ENCODE measurements around the gene FHOD3.

DNA sequence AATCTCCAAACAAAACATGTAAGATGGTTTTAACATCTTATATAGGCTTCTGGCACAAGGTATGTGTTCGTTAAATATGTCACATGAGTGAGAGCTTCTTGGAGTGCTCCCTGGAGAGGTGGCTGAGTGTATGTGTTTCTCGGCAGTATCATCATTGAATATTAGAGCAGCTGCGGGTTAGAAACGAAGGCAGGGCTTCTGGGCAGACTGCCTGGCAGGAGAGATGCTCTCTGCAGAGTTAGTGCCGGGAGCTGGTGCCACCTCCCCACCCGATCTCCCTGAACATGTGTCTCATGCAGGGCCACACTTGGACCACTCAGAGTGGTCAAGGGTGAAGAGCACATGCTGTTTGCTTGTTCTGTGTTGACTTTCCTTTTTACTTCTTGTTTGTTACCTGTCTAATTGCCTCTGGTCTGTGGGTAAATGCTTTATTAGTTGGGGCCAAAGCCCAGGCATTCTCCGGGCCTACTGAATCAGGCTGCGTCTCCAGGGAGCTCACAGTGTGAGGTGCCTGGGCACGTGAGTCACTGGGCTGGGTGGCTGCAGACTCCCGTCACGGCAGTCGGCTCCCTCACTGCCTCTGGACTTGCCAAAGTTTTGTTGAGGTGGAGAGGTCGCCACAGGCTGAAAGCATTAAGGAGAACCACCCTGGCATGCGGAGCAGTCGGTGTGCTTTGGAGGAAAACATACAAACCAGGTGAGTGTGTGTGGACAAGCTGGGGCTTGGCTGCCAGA lies 246.6 kb downstream of the FHOD3 start:
- TF ChIP-seq, protein P1, sequence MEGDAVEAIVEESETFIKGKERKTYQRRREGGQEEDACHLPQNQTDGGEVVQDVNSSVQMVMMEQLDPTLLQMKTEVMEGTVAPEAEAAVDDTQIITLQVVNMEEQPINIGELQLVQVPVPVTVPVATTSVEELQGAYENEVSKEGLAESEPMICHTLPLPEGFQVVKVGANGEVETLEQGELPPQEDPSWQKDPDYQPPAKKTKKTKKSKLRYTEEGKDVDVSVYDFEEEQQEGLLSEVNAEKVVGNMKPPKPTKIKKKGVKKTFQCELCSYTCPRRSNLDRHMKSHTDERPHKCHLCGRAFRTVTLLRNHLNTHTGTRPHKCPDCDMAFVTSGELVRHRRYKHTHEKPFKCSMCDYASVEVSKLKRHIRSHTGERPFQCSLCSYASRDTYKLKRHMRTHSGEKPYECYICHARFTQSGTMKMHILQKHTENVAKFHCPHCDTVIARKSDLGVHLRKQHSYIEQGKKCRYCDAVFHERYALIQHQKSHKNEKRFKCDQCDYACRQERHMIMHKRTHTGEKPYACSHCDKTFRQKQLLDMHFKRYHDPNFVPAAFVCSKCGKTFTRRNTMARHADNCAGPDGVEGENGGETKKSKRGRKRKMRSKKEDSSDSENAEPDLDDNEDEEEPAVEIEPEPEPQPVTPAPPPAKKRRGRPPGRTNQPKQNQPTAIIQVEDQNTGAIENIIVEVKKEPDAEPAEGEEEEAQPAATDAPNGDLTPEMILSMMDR (IDR thresholded peaks at IDR 0.05), result no peak
- no peak for TF ChIP-seq EZH2 (IDR thresholded peaks at IDR 0.05; ENCODE audit: borderline replicate concordance, insufficient read depth, low read depth, low read length, poor library complexity, severe bottlenecking)

All from B cell (primary cell).